Activated gamma-delta T cell treated with Interleukin-2 at 50 U/mL for 16 hours (primary cell): ENCODE data around the gene ZNF23.
"Not testable (repeated sequence)": the region's sequence is repeated elsewhere in the genome, so short reads cannot be mapped to it uniquely, and the experiment has no call there.

Source experiments
- DNase-seq: peaks from one replicate; pipeline ENCODE4 v3.0.0-alpha.2; 2020

ZNF23 gene

GRCh38 chr16:71461686-71462648, at the start of gene ZNF23:
Gene ZNF23, minus strand, starts transcription at chr16:71462247. Its CDS starts 5,451 bp downstream, at chr16:71456796.
- DNase-seq = peak; percentile 71

- DNase-seq = no peak
Observed at GRCh38 chr16:71507061-71507460, 45.0 kb upstream of the ZNF23 start.

DNA sequence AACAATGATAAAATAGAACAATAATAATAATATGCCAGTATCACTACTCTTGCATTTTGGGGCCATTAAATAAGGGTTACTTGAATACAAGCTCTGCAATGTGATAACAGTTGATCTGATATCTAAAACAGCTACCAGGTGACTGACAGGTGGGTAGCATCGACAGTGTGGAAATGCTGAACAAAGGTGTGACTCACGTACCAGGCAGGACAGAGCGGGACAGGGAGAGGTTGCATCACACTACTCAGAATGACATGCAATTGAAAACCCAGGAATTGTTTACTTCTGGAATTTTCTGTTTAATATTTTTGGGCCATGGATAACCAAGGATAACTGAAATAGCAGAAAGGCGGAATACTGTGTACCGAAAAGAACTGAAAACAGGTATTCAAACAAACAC, 42.9 kb upstream of the ZNF23 start:
- DNase-seq = no peak

- not testable (repeated sequence) for DNase-seq
Observed at GRCh38 chr16:71504051-71504450, 42.0 kb upstream of the ZNF23 start.

GRCh38 chr16:71501547-71501946, 39.5 kb upstream of the ZNF23 start:
- DNase-seq = no peak

GRCh38 chr16:71500964-71501363, 38.9 kb upstream of the ZNF23 start:
- no peak for DNase-seq

- peak; percentile 48 for DNase-seq
Observed at GRCh38 chr16:71499775-71500364, 37.8 kb upstream of the ZNF23 start.

GRCh38 chr16:71498031-71498430, 36.0 kb upstream of the ZNF23 start:
- no peak for DNase-seq

DNA sequence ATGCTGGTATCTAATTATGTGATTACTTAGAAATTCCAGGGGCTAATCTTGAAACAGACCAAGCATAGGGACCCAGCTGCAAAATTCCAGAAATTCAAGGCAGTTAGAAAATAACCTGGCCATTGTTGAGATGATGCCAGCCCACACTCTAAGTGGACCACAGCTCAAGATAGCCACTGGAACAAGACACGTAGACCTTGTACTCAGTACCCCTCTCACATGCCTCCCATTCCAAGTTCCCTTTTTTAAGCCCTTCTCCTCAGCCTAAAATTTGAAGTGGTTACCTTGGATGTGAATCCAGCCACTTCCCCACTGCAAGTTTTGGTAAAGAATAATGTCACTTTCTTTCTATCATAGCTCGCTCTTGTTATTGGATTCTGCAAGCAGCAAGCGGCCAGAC, 31.2 kb upstream of the ZNF23 start:
- DNase-seq = no peak

GRCh38 chr16:71492786-71493185, 30.7 kb upstream of the ZNF23 start:
- no peak for DNase-seq

- DNase-seq = no peak
Observed at GRCh38 chr16:71491054-71491453, 29.0 kb upstream of the ZNF23 start.

DNA sequence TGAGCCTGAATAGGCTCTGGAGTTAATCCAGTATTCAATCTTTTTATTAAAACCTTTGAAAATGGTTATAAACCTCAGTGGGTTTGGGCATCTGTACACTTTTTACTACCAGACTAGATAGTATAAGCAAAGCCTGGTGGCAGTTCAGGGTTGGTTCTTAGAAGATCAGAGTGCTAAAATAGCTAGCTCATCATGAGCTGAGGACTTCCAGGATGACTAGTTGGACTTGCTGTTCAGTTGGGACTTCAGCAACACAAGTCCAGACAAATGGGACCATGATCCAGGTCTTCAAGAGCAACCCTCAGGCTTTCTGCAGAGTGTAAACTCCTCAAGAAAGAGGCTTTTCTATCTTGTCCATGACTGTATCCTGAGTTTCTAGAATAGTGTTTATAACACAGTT, 28.3 kb upstream of the ZNF23 start:
- no peak for DNase-seq

GRCh38 chr16:71489122-71489521, 27.1 kb upstream of the ZNF23 start, which contains the start of gene ZNF19:
Gene ZNF19, minus strand, starts transcription at chr16:71489324. Its CDS starts 7,210 bp downstream, at chr16:71482114.
- DNase-seq = no peak

GRCh38 chr16:71484006-71484893, 22.2 kb upstream of the ZNF23 start:
- peak; percentile 74 for DNase-seq

DNA sequence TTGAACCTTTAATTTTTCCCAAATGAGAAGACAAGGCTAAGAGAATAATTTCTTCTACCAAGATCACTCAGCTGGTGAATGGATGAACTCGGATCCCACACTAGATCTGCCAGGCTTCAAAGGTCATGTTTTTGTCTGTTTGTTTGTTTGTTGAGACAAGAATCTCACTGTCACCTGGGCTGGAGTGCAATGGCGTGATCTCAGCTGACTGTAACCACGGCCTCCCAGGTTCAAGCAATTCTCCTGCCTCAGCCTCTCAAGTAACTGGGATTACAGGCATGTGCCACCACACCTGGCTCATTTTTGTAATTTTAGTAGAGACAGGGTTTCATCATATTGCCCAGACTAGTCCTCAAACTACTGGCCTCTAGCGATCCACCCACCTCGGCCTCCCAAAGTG, 20.5 kb upstream of the ZNF23 start:
- DNase-seq = no peak

GRCh38 chr16:71480956-71481355, 18.9 kb upstream of the ZNF23 start:
- no peak for DNase-seq

DNA sequence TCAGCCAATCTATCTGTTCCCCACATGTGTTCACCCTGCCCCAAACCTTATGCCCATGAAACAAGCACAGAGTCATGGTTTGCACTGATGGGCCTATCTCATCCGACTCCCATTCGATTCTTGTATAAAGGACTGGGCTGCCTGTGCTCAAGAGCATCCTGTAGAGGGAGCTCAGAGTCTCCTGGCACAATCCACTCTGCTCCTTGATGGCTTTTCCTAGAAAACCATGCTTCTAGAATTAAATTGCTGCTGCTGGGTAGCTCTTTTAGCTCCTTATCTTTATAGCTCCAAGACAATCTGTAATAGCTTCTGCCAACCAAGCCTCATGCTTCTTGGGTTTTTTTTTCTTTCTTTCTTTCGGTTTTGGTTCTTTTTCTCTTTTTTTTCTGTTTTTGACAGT, 17.4 kb upstream of the ZNF23 start:
- no peak for DNase-seq

DNA sequence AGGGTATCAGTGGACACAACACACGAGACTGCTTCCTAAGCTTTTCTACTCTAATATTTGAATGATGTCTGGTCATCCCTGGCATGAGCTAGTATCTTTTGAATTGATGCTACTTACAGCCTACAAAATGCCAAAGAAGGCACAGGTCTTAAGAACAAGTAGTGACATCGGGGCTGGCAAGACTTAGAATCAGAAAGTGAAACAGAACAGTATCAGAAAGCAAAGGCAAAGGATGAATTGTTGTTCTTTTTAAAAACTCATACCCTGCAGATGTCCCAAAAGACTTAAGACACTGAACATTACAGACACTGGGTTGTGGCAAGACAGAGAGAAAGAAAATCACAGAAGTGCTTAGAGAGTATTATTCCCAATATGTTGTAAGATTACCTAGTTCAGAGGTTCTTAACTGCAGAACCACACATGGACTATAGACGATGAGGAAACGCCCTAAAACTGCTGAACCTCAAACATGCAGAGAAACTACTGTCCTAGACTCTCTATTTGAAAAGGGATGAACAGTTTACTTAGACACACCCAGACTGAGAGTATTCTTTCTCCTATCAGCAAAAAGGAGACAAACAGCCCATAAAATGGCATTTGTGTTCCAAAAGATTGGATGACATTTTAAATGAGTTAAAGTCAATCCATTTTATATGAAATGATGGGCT, 14.5 kb upstream of the ZNF23 start:
- DNase-seq = no peak

DNA sequence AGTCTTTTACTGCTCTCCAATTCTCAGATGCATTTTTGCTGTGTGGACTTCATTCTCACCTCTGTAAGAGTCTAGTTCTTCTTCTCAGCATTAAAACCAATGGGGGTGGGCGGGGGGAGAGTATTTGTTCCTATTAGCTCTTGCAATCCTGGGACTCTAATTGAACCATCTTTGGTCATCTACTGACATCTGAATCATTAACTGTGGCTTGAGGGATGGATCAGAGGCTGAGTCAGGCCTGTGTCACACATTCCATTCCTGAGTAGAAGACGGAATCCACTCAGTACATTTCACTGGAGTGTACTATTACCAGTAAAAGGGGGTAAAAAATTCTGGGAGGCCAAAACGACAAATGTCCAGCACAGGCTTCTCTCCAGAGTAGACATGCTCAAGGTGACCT, 12.8 kb upstream of the ZNF23 start:
- DNase-seq = no peak

- no peak for DNase-seq
Observed at GRCh38 chr16:71473891-71474290, 11.8 kb upstream of the ZNF23 start.

DNA sequence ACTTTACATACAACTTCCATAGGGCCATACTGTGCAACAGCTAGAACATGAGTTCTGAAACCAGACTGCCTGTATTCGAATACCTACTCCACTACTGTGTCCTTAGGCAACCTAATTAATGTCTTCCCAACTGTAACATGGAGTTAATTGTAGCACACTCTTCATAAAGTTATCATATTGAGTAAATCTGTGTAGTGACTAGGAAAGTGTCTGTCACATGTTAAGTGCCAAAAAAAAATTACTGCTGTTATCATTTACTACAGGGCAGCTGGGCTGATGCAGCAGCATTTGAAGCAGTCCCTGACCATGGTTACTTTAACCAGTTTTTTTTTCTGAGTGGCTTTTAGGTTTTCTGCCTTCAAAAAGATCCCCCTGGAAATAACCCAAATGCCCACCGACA, 10.9 kb upstream of the ZNF23 start:
- no peak for DNase-seq

DNA sequence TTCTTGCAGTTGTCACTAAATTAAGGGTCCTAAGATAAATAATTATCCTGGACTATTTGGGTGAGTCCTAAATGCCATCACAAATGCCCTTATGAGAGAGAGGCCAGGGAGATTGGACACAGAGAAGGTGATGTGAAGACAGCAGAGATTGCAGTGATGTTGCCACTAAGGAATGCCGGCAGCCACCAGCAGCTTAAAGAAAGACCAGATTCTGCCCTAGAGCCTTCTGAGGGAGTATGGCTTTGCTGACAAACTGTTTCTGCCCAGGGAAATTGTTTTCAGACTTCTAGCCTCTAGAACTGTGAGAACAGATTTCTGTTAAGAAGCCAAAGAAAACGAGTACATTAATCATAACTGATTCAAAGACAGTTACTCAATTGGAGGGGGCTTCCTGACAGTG, 10.0 kb upstream of the ZNF23 start:
- DNase-seq = no peak

DNA sequence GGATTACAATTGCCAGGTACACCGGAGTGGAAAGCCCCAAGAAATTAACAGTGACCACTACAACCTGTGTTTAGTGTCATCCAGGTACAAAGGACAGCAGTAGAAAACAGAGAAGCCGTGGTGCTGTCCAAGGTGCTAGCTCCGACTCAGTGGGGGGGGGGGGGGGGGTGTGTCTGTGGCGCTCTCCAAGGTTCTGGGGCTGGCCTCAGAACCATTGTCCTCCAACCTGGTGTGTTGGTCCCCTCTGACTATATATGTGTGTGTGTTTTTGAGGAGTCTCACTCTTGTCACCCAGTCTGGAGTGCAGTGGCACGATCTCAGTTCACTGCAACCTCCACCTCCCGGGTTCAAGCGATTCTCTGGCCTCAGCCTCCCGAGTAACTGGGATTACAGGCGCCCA, 5.8 kb upstream of the ZNF23 start:
- peak; percentile 37 for DNase-seq
